SJSA1 (cell line): Measurements from ENCODE around the gene CYTL1. TPM values are rescaled to one million over a fixed set of nuclear protein-coding genes. Genes with fewer than 3 reads are reported as not detected.
"Not testable (repeated sequence)": the region's sequence is repeated elsewhere in the genome, so short reads cannot be mapped to it uniquely, and the experiment has no call there.

Experiments used
- DNase-seq, 2 experiments: peaks; one replicate each; pipeline ENCODE4 v3.0.0-alpha.2; 2015 to 2020; ENCODE audit warnings: low spot score in 2 of 2, low read depth in 1 of 2
- H3K27ac ChIP-seq: fragments of 250-450 bp; sonication (Bioruptor Pico); 2 replicates; pipeline ENCODE4 v1.5.1; 2020; ENCODE audit warnings: mild to moderate bottlenecking, moderate library complexity
- H3K27me3 ChIP-seq: fragments of 250-450 bp; sonication (Bioruptor Pico); replicated peaks from 2 replicates; pipeline ENCODE4 v1.5.1; 2020; ENCODE audit warnings: mild to moderate bottlenecking, moderate library complexity
- H3K36me3 ChIP-seq: fragments of 250-450 bp; sonication (Bioruptor Pico); 2 replicates; pipeline ENCODE4 v1.5.1; 2020; ENCODE audit warnings: mild to moderate bottlenecking
- H3K4me1 ChIP-seq: fragments of 250-450 bp; sonication (Bioruptor Pico); replicated peaks from 2 replicates; pipeline ENCODE4 v1.6.1; 2021; ENCODE audit warnings: mild to moderate bottlenecking
- H3K4me3 ChIP-seq: fragments of 250-450 bp; sonication (Bioruptor Pico); 2 replicates; pipeline ENCODE4 v1.5.1; 2020; ENCODE audit warnings: mild to moderate bottlenecking
- H3K9me3 ChIP-seq: fragments of 250-450 bp; sonication (Bioruptor Pico); replicated peaks from 2 replicates; pipeline ENCODE4 v1.5.1; 2020; ENCODE audit warnings: mild to moderate bottlenecking
- total RNA-seq: library from RNA; depleted of rRNA; stranded (reverse); fragments of >200 nt; shearing (Covaris generic); gene quantifications from 2 replicates; pipeline ENCODE4 v1.2.3, GENCODE V29; 2014; rRNA removed

CYTL1 gene
- 0.76 and 1.3 TPM in 2 replicates for total RNA-seq

DNA sequence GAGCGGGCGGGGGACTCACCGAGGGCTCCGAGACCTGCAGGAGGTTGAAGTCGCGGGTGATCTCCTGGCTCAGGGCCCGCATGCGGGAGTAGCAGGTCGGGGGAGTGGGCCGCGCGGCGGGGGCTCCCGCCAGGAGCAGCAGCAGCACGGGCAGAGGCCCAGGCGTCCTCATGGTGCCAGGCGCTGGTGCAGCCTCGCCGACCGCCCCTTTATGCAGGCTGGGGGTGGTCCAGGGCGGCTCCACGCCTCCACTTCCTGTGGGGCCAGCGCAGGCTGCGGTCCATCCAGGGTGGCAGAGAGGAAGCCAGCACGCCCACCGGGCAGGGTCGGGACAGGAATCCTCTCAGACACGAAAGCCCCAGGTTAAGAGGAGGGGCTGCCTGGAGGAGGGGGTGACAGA, at the start of gene CYTL1:
Gene CYTL1, minus strand, starts transcription at position 185 of the 400 bp plus-strand sequence. Its CDS starts 13 bp downstream, at position 172.
- Histone ChIP-seq H3K36me3 (no peaks in the 10 kb centered on the region), H3K4me3 (no peak within 1 kb of the TSS), H3K27me3 (no peaks in the 10 kb centered on the region), H3K27ac (no peak within 1 kb of the TSS), H3K9me3 (no peaks in the 10 kb centered on the region), H3K4me1 (no peaks in the 10 kb centered on the region)
- DNase-seq: no peak

GRCh38 chr4:5067908-5068307, 48.6 kb upstream of the CYTL1 start:
- no peak for DNase-seq
- no peaks in the 10 kb centered on the region for H3K36me3 ChIP-seq
- no peak overlapping the region for H3K4me3 ChIP-seq
- no peaks in the 10 kb centered on the region for H3K4me1 ChIP-seq
- no peak overlapping the region for H3K27ac ChIP-seq
- no peaks in the 10 kb centered on the region for H3K9me3 ChIP-seq
- H3K27me3 ChIP-seq: no peaks in the 10 kb centered on the region

DNA sequence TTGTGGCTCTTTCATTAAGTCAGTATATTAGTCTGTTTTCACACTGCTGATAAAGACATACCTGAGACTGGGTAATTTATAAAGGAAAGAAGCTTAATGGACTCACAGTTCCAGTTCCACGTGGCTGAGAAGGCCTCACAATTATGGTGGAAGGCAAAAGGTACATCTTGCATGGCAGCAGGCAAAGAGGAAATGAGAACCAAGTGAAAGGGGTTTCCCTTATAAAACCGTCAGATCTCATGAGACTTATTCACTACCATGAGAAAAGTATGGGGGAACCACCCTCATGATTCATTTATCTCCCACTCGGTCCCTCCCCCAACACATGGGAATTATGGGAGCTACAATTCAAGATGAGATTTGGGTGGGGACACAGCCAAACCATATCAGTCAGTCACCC, 47.7 kb upstream of the CYTL1 start:
- H3K9me3 ChIP-seq, H3K27me3 ChIP-seq, H3K36me3 ChIP-seq, H3K4me1 ChIP-seq, DNase-seq, H3K27ac ChIP-seq, H3K4me3 ChIP-seq: not testable (repeated sequence)

DNA sequence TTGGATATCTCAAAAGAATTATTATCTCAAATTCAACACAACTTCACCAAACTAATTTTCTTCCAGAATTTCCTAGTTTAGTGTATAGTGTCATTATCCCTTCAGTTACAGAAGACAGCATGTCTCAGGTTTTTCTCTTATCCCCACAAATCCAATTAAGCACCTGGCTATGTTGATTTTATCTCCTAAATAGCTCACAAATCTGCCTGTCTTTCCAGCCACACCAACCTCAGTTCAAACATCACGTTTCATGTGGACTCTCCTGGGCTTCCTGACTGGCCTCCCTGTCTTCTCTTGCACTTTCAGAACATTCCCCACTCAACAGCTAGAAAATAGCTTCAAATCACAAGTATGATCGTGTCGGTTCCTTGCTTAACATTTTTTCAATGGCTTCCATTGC, 46.8 kb upstream of the CYTL1 start:
- no peaks in the 10 kb centered on the region for H3K4me1 ChIP-seq
- no peak for DNase-seq
- H3K27me3 ChIP-seq: no peaks in the 10 kb centered on the region
- no peak overlapping the region for H3K27ac ChIP-seq
- H3K36me3 ChIP-seq: no peaks in the 10 kb centered on the region
- H3K4me3 ChIP-seq: no peak overlapping the region
- H3K9me3 ChIP-seq: no peaks in the 10 kb centered on the region

DNA sequence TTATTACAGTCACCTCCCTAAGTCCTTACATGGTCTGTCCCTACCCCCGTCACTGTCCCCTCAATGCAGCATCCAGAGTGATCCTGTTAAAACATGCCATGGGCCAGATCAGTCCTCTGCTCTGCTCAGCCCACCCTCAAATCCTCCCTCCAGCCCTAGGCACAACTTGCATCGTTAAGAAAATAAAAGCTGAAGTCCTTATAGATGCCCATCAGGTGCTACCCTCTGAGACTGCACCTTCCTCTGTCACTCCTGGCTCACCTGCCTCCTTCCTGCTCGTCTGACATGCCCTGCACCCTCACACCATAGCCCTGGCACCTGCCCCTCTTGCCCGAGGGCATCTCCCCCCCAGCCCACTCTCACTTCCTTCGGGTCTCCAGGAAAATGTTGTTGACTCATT, 36.2 kb upstream of the CYTL1 start:
- no peak overlapping the region for H3K4me3 ChIP-seq
- no peak for DNase-seq
- peaks cover 12% of the 10 kb centered on the region for H3K4me1 ChIP-seq
- H3K9me3 ChIP-seq: no peaks in the 10 kb centered on the region
- H3K36me3 ChIP-seq: no peaks in the 10 kb centered on the region
- no peak overlapping the region for H3K27ac ChIP-seq
- H3K27me3 ChIP-seq: peaks cover 5% of the 10 kb centered on the region; the same call in 1 of the 2 replicates

DNA sequence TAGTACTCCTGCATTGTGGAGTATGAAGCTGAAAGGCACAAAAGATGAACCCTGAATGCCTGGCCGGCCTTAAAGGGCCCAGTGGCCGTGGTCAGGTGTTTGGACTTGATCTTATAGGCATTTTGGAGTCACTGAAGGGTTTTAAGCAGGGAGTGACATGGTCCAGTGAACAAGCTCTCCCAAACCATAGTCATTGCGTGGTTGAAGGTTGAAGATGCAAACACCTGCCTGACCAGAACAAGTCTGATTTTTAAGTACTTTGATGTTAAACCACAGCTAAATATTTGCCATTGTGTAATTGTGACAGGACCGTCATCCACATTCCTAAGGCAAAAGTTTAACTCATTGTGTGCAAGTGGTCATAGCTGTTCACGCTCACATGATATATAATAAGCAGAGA, 35.3 kb upstream of the CYTL1 start:
- Histone ChIP-seq H3K36me3 (no peaks in the 10 kb centered on the region), H3K4me3 (no peak overlapping the region), H3K9me3 (no peaks in the 10 kb centered on the region), H3K27me3 (peaks cover 5% of the 10 kb centered on the region; the same call in 1 of the 2 replicates), H3K4me1 (peaks cover 12% of the 10 kb centered on the region), H3K27ac (no peak overlapping the region)
- no peak for DNase-seq

DNA sequence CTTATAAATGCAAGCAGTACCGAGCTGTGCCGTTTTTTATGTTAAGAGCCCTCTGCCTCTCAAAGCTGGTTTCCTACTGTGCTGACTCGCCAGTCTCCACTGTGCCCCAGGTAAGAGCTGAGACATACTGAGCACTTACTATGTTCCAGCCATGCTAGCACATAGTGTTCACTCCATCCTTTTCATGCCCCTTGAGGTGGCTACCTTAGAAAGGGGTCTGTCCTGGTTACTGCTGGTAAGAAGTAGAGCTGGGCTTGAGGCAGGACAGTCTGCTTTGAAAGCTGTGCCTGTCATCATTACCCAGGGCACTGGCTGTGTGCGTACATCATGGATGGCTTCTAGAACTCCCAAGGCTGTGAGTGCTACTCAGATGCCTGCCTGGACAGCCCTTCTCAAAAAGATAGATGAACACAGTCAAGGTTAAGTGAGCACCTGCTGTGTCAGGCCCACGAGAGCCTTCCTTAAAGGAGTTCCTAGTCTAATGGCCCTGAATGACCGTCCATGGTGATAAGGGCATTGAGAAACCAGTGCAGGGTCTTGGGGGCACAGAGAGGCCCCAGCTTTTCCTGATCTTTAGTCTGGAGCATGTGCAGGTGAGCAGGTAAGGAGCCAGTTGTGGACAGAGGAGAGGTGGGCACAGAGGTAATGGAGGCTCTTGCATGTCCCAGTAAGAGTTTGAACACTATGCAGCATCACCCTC, 33.6 kb upstream of the CYTL1 start:
- no peak for DNase-seq
- Histone ChIP-seq H3K27ac (no peak overlapping the region), H3K36me3 (no peaks in the 10 kb centered on the region), H3K4me3 (no peak overlapping the region), H3K27me3 (peaks cover 5% of the 10 kb centered on the region; the same call in 1 of the 2 replicates), H3K9me3 (no peaks in the 10 kb centered on the region), H3K4me1 (peaks cover 12% of the 10 kb centered on the region)

DNA sequence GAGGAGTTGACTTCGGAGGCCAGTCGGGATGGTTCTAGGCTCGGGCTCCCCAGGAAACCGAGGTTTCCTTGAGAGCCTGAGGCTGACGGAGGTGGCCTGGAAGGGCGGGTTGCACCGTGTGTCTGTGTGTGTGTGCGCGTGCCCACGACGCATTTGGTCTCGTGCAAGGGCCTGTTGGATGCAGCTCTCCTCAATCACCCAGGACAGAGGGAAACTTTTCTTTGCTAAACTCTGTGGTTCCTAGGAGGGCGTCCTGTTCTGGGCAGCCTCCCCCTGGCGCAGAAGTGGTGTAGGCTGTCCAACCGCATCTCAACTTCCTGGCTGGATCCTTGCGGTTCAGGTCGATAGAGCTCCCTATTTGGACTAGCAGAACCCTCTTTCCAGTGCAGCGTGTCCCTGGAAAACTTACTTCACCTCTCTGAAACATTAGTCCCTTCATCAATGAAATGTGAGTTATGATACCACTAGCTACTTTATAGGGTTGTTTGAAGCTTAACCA, 33.0 kb upstream of the CYTL1 start:
- H3K27me3 ChIP-seq: peaks cover 5% of the 10 kb centered on the region; the same call in 1 of the 2 replicates
- H3K4me3 ChIP-seq: no peak overlapping the region
- H3K4me1 ChIP-seq: peaks cover 12% of the 10 kb centered on the region
- no peak for DNase-seq
- no peaks in the 10 kb centered on the region for H3K36me3 ChIP-seq
- no peak overlapping the region for H3K27ac ChIP-seq
- H3K9me3 ChIP-seq: no peaks in the 10 kb centered on the region

DNA sequence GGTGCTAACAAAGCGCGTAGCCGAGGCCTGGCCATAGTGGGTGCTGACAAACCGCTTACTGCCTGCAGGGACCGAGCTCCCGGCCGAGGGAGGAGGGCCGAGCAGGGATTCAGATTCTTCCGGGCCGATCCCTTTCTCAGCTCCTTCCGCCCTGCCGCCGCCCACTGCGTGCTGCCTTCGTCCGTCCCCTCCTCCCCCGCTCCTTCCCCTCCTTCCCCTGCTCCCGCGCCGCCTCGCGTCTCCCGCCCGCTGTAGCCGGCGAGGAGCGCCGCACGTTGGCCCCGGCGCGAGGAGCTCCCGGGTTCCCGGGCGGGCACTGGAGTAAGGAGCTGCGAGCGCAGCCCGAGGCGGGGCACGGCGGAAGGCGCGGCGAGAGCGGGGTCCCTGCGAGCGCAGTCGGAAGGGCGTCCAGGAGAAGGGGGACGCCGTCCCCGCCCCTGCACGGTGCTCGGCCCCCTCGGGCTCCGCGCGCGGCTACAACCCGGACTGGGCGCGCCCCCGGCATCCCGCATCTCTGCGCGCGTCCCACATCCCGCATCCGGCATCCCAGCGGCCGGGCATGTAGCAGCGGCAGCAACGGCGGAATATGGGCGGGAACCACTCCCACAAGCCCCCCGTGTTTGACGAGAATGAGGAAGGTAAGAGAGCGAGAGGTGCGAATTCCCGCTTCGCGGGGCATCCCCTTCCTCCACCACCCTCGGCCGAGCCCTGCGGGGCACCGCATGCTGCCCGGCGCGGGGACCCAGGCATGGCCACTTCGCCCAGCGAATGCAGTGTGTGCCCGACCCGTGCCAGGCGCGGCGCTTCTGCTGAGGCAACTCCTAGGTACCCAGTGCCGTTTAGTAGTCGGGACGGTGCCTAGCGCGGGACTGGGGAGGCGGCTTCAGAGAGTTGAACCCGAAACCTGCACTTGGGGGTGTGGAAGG, 32.3 kb upstream of the CYTL1 start, which contains the start of gene STK32B:
Gene STK32B, plus strand, starts transcription at position 203 of the 926 bp plus-strand sequence.
- peak; percentile 35 to 69 for DNase-seq
- Histone ChIP-seq H3K27me3 (peaks cover 5% of the 10 kb centered on the region; the same call in 1 of the 2 replicates), H3K4me3 (peak within 1 kb of the TSS; percentile 34), H3K9me3 (no peaks in the 10 kb centered on the region), H3K36me3 (no peaks in the 10 kb centered on the region), H3K27ac (no peak within 1 kb of the TSS), H3K4me1 (peaks cover 12% of the 10 kb centered on the region)

- Histone ChIP-seq H3K4me3 (peak overlapping the region; percentile 34), H3K36me3 (no peaks in the 10 kb centered on the region), H3K4me1 (peaks cover 12% of the 10 kb centered on the region), H3K27ac (no peak overlapping the region), H3K27me3 (peaks cover 5% of the 10 kb centered on the region; the same call in 1 of the 2 replicates), H3K9me3 (no peaks in the 10 kb centered on the region)
- DNase-seq: peak; percentile 30 to 62
Observed at GRCh38 chr4:5050520-5051277, 31.4 kb upstream of the CYTL1 start.

- H3K4me1 ChIP-seq: peaks cover 12% of the 10 kb centered on the region
- DNase-seq: no peak
- H3K36me3 ChIP-seq: no peaks in the 10 kb centered on the region
- H3K27ac ChIP-seq: no peak overlapping the region
- H3K9me3 ChIP-seq: no peaks in the 10 kb centered on the region
- H3K27me3 ChIP-seq: peaks cover 5% of the 10 kb centered on the region; the same call in 1 of the 2 replicates
- H3K4me3 ChIP-seq: no peak overlapping the region
Observed at GRCh38 chr4:5048721-5049120, 29.5 kb upstream of the CYTL1 start.

GRCh38 chr4:5045097-5045496, 25.8 kb upstream of the CYTL1 start:
- no peak for DNase-seq
- H3K4me1 ChIP-seq: no peaks in the 10 kb centered on the region
- H3K4me3 ChIP-seq: no peak overlapping the region
- no peaks in the 10 kb centered on the region for H3K36me3 ChIP-seq
- H3K27me3 ChIP-seq: no peaks in the 10 kb centered on the region
- H3K27ac ChIP-seq: no peak overlapping the region
- no peaks in the 10 kb centered on the region for H3K9me3 ChIP-seq

DNA sequence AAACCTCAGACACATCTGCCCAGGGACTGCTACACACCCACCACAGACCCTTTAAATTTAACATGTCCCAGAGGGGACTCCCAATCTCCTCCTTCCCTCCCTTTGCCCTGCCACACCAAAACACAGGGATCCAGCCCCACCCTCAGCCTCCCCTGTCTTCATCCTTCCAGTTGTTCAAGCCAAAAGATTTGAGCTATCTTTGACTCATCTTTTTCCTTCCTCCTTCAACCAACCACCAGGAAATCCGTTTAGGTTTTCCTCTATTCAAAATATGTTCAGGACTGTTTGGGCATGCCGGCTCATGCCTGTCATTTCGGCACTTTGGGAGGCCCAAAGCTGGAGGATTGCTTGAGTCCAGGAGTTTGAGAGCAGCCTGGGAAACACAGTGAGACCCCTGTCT, 25.1 kb upstream of the CYTL1 start:
- Histone ChIP-seq H3K9me3 (no peaks in the 10 kb centered on the region), H3K27ac (no peak overlapping the region), H3K36me3 (no peaks in the 10 kb centered on the region), H3K27me3 (no peaks in the 10 kb centered on the region), H3K4me3 (no peak overlapping the region), H3K4me1 (no peaks in the 10 kb centered on the region)
- no peak for DNase-seq
